Left lung (tissue), 10 donors: ENCODE measurements around the gene COMT. TPM values are rescaled to one million over a fixed set of nuclear protein-coding genes. Genes with fewer than 3 reads are reported as not detected.

Experiments
- ATAC-seq: fragments of 200-7000 bp; cut with Tn5 transposase; one replicate; pipeline ENCODE4 v1.9.1; 2020; ENCODE audit warnings: moderate library complexity
- DNase-seq, 4 donors: peaks; one replicate each; pipeline ENCODE4 v3.0.0-alpha.2; 2013 to 2020
- H3K27ac ChIP-seq, 2 donors: fragments of 200-600 bp; sonication (generic) in 1 of 2; one replicate each; pipeline versions ENCODE4 v1.5.0 to v1.8.0; 2020 to 2021
- H3K27me3 ChIP-seq, 2 donors: fragments of 200-600 bp; sonication (generic) in 1 of 2; one replicate each; pipeline versions ENCODE4 v1.5.0 to v1.8.0; 2020 to 2021
- H3K36me3 ChIP-seq, 2 donors: fragments of 200-600 bp; sonication (generic) in 1 of 2; one replicate each; pipeline versions ENCODE4 v1.5.0 to v1.8.0; 2020 to 2021
- H3K4me1 ChIP-seq, 2 donors: fragments of 200-600 bp; one replicate each; pipeline ENCODE4 v1.8.0; 2021
- H3K4me3 ChIP-seq, 2 donors: fragments of 200-600 bp; sonication (generic) in 1 of 2; one replicate each; pipeline versions ENCODE4 v1.5.0 to v1.8.0; 2020 to 2021; ENCODE audit warnings: mild to moderate bottlenecking in 1 of 2
- H3K9me3 ChIP-seq, 2 donors: fragments of 200-600 bp; sonication (generic) in 1 of 2; one replicate each; pipeline versions ENCODE4 v1.5.0 to v1.8.0; 2020 to 2021
- intact Hi-C, 2 donors: fragments of 100-400 bp; cut with DNase I; formaldehyde crosslinking; loops; one replicate each; pipeline versions ENCODE4 v1.11.2 to v1.14.2; 2022
- polyA plus RNA-seq, 6 donors: library from polyadenylated mRNA; unstranded; fragments of 120-200 nt; gene quantifications; one replicate each; pipeline ENCODE4 v1.2.1, GENCODE V29; 2013; ENCODE audit not compliant: insufficient read length in 6 of 6
- total RNA-seq, 2 donors: library from RNA; stranded (reverse); fragmentation: NEBNext Ultra II Directional; extraction: Animal tissue kit (Norgen Biotek cat#: 25700); gene quantifications; one replicate each; pipeline ENCODE4 v1.2.1, GENCODE V29; 2021
- TF ChIP-seq, protein P1 (sequence below), 2 donors: fragments of 200-600 bp; sonication (generic) in 1 of 2; IDR thresholded peaks; one replicate each; pipeline versions ENCODE4 v1.5.0 to v1.8.0; 2021; ENCODE audit warnings: antibody characterized with exemption in 2 of 2
- donor health status: DM: no; HTN: yes; CAD: no.
- donor health status: DM: no; HTN: no; CAD: no.

The COMT gene
- total and polyA plus RNA-seq, 8 donors, result 90.1 to 249 (median 102) TPM

DNA sequence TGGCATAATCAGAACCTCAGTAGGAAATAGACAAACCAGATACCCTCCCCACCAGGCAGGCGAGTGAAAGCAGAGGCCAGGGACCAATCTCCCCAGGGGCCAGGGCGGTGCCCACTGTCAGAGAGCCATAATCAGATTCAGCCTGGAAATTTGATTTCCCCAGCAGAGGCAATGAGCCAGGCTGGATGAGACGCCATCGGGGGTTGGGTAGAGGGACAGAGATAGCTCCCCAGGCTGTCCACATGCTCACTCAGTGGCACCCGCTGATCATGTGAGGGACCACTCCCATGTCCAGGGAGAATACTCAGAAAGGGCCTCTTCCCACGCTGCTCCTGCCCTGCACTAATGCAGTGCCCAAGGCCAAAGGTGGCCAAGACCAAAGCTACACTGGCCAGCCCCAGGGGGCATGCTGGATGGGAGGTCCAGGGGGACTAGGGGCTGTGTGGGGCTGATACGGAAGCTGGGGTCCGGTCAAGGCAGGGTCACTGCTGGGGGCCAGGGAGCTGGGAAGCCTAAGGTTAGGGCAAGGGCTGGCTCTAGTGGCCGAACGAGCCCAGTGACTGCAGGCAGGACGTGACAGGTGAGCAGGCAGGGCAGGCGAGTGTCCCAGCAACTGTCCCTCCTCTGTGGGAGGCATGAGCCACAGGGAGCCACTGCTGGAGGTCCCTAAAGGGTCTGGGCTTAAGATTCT is 55.3 kb downstream of the COMT start:
- Histone ChIP-seq H3K27me3 (no peaks in the 10 kb centered on the region), H3K36me3 (no peaks in the 10 kb centered on the region), H3K4me1 (peaks cover 0 to 12% of the 10 kb centered on the region in 2 donors), H3K27ac (no peak overlapping the region), H3K9me3 (no peaks in the 10 kb centered on the region), H3K4me3 (no peak overlapping the region)
- TF ChIP-seq, protein P1, sequence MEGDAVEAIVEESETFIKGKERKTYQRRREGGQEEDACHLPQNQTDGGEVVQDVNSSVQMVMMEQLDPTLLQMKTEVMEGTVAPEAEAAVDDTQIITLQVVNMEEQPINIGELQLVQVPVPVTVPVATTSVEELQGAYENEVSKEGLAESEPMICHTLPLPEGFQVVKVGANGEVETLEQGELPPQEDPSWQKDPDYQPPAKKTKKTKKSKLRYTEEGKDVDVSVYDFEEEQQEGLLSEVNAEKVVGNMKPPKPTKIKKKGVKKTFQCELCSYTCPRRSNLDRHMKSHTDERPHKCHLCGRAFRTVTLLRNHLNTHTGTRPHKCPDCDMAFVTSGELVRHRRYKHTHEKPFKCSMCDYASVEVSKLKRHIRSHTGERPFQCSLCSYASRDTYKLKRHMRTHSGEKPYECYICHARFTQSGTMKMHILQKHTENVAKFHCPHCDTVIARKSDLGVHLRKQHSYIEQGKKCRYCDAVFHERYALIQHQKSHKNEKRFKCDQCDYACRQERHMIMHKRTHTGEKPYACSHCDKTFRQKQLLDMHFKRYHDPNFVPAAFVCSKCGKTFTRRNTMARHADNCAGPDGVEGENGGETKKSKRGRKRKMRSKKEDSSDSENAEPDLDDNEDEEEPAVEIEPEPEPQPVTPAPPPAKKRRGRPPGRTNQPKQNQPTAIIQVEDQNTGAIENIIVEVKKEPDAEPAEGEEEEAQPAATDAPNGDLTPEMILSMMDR (IDR thresholded peaks at IDR 0.05), result no peak
- DNase-seq, result peak in 1 of 4 donors; percentile 50
- intact Hi-C loops, result no loop called here
- no peak for ATAC-seq

DNA sequence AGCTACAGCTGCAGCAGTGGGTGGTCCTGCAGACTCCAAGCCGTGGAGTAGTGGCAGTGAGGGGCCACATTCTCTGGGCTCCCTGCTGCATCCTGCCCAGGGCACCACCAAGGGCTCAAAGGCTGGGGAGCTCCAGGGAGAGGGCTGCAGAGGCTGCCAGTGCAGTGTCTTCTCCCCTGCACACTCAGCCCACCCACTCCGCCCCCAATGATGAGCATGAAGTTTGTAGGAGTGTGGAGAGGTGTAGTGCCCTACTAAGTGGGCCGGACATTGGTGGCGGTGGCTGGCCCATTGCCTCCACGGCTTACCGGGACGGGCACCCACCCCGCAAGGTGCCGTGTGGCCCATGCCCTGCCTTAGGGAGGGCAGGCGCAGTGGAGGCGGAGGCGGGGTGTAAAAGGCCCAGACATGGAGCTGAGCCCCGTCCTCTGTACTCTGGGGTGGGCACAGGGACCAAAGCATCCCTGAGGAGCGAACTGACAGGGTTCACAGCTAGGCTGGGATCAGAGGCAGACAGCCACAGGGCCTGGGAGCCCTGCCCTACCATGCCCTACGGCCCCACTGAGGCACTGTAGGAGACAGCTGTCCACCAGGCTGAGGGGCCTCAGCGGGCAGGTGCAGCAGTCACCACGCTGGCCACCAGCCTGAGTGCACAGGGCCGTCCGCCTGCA is 56.1 kb downstream of the COMT start:
- Histone ChIP-seq H3K27ac (no peak overlapping the region), H3K4me3 (no peak overlapping the region), H3K4me1 (peaks cover 0 to 12% of the 10 kb centered on the region in 2 donors), H3K9me3 (no peaks in the 10 kb centered on the region), H3K36me3 (no peaks in the 10 kb centered on the region), H3K27me3 (no peaks in the 10 kb centered on the region)
- intact Hi-C loops, result no loop called here
- no peak for ATAC-seq
- DNase-seq, result peak in 1 of 4 donors; percentile 55
- TF ChIP-seq, protein P1 (IDR thresholded peaks at IDR 0.05), result no peak

DNA sequence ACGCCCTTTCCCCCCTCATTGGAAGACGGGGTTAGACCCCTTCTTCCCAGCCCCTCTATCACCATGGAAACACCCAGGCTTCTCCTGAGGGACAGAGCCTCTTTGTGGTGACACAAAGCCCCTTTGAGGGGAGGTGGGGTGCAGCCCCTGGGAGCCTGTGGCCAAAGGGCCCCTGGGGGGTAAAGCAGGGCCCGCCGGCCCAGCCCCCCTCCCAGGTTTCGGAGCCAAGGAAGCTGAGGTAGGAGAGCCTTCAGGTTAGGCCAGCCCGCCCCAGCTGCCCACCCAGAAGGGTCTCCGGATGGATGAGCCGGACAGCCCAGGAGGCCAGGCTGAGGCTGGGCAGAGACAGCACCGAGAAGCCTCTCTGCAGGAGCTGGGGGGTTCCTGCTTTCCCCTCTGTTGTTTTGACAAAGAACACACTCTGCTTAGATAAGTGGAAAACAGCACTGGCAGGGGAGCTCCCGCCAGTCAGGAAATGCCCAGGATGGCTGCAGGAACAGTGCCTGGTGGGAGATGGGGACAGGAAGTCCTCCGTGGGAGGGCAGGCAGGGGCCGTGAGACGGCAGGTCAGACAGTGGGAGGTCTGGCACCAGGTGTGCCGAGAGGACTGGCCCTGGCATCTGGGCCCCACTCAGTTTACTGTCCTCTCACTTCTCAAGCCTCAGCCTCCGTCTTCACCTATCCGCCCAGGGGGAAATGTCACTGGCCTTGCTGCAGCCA is 56.8 kb downstream of the COMT start:
- intact Hi-C loops, result no loop called here
- H3K4me3 ChIP-seq, result no peak overlapping the region
- no peaks in the 10 kb centered on the region for H3K36me3 ChIP-seq
- H3K27me3 ChIP-seq, result no peaks in the 10 kb centered on the region
- H3K4me1 ChIP-seq, result peaks cover 0 to 12% of the 10 kb centered on the region in 2 donors
- ATAC-seq, result no peak
- no peak overlapping the region for H3K27ac ChIP-seq
- DNase-seq, result peak in 1 of 4 donors; percentile 64
- H3K9me3 ChIP-seq, result peaks cover 0 to 5% of the 10 kb centered on the region in 2 donors
- TF ChIP-seq, protein P1 (IDR thresholded peaks at IDR 0.05), result no peak

DNA sequence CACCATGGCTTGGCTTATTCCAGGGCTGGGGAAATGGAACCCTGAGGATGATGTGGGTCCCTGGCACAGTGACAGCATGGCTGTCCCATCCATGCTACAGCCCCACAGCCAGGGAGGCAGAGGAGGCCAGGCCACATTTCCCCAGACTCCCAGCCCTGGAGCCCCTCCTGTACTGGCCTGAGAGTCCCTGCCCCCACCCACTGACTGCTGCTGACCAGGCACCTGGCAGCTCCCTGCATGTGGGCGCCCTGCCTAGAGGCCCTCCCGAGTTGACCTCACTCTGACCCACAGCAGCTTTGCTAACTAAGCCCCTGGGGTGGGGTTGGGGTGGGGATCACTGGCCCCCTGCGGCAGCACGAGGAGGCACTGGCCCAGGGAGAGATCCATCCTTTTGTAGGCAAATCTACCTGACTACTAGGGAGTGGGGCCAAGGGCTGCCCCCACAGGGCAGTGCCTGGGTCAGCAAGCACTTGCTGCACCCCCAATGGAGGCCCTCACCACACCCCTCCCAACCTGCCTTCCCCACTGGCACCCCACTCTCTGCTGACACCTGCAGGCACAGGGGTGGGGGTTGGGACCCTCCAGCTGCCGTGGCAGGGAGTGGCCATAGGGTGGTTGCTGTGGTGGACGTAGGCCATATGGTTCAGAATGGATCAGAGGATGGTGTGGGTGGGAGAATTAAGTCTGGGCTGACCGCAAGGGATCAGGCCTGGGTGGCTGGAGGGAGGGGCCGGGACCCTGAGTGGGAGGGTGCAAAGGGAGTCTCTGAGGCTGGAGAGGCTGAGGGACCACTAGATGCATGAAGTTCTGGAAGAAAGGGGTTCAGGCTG is 57.6 kb downstream of the COMT start:
- DNase-seq (peak in 1 of 4 donors; percentile 53), ATAC-seq (no peak)
- peaks cover 0 to 11% of the 10 kb centered on the region in 2 donors for H3K9me3 ChIP-seq
- H3K27ac ChIP-seq, result no peak overlapping the region
- TF ChIP-seq, protein P1 (IDR thresholded peaks at IDR 0.05), result no peak
- intact Hi-C loops, result no loop called here
- peaks cover 0 to 12% of the 10 kb centered on the region in 2 donors for H3K4me1 ChIP-seq
- no peak overlapping the region for H3K4me3 ChIP-seq
- no peaks in the 10 kb centered on the region for H3K36me3 ChIP-seq
- H3K27me3 ChIP-seq, result no peaks in the 10 kb centered on the region
